Breast epithelium (tissue), 4 donors: ENCODE results near the gene ANKRD37. TPM values are rescaled to one million over a fixed set of nuclear protein-coding genes. Genes with fewer than 3 reads are reported as not detected.

Experiments
- DNase-seq, 2 donors: peaks; one replicate each; pipeline ENCODE4 v3.0.0-alpha.2; 2019; ENCODE audit warnings: low spot score in 2 of 2
- H3K27ac ChIP-seq, 2 donors: fragments of 200-600 bp; sonication (generic) in 1 of 2; one replicate each; pipeline ENCODE4 v1.5.1; 2016 to 2019; ENCODE audit warnings: mild to moderate bottlenecking in 1 of 2
- H3K27me3 ChIP-seq, 2 donors: fragments of 200-600 bp; sonication (generic) in 1 of 2; one replicate each; pipeline versions ENCODE4 v1.5.1 to v1.6.0; 2017 to 2019; ENCODE audit warnings: control low read depth in 1 of 2, mild to moderate bottlenecking in 1 of 2
- H3K36me3 ChIP-seq: fragments of 200-600 bp; one replicate; pipeline ENCODE4 v1.5.1; 2019
- H3K4me1 ChIP-seq, 2 donors: fragments of 200-600 bp; sonication (generic); one replicate each; pipeline ENCODE4 v1.5.1; 2016 to 2019; ENCODE audit warnings: control low read depth in 1 of 2
- H3K4me3 ChIP-seq, 3 donors: fragments of 200-600 bp; sonication (generic); 1 replicate in 2 of 3; 2 replicates in 1 of 3; pipeline ENCODE4 v1.5.1; 2016 to 2019; ENCODE audit warnings: mild to moderate bottlenecking in 3 of 3, moderate library complexity in 2 of 3
- H3K9me3 ChIP-seq, 2 donors: fragments of 200-600 bp; sonication (generic) in 1 of 2; one replicate each; pipeline ENCODE4 v1.5.1; 2016 to 2019; ENCODE audit warnings: control low read depth in 1 of 2
- POLR2A ChIP-seq: fragments of 450-650 bp; IDR thresholded peaks from one replicate; pipeline ENCODE4 v1.6.1; 2016; ENCODE audit warnings: antibody characterized with exemption, mild to moderate bottlenecking, moderate library complexity
- POLR2AphosphoS5 ChIP-seq, 3 donors: sonication (generic); formaldehyde crosslinking; IDR thresholded peaks; one replicate each; pipeline ENCODE4 v1.6.1; 2017; ENCODE audit warnings: antibody characterized with exemption in 3 of 3
- intact Hi-C: fragments of 100-400 bp; cut with DNase I; formaldehyde crosslinking; loops from one replicate; pipeline ENCODE4 v1.15.1; 2023; ENCODE audit warnings: low total_unique reads
- total RNA-seq, 3 donors: library from RNA; depleted of rRNA; stranded (reverse); fragments of >200 nt; gene quantifications; one replicate each; pipeline ENCODE4 v1.1.0, GENCODE V29; 2016
- TF ChIP-seq, protein P1 (sequence below), 3 donors: fragments of 450-650 bp; IDR thresholded peaks; one replicate each; pipeline ENCODE4 v1.5.1; 2016 to 2017; ENCODE audit warnings: antibody characterized with exemption in 3 of 3, mild to moderate bottlenecking in 3 of 3, moderate library complexity in 3 of 3

The ANKRD37 gene
- total RNA-seq, 3 donors from 2014 or later: 9.0 to 15.5 (median 10.2) TPM

GRCh38 chr4:185435466-185435865, 38.8 kb downstream of the ANKRD37 start:
- Histone ChIP-seq H3K4me1 (no peaks in the 10 kb centered on the region), H3K36me3 (no peaks in the 10 kb centered on the region), H3K4me3 (no peak overlapping the region), H3K9me3 (no peaks in the 10 kb centered on the region), H3K27me3 (no peaks in the 10 kb centered on the region), H3K27ac (no peak overlapping the region)
- DNase-seq: no peak
- intact Hi-C loops: no loop called here
- TF ChIP-seq, protein P1, sequence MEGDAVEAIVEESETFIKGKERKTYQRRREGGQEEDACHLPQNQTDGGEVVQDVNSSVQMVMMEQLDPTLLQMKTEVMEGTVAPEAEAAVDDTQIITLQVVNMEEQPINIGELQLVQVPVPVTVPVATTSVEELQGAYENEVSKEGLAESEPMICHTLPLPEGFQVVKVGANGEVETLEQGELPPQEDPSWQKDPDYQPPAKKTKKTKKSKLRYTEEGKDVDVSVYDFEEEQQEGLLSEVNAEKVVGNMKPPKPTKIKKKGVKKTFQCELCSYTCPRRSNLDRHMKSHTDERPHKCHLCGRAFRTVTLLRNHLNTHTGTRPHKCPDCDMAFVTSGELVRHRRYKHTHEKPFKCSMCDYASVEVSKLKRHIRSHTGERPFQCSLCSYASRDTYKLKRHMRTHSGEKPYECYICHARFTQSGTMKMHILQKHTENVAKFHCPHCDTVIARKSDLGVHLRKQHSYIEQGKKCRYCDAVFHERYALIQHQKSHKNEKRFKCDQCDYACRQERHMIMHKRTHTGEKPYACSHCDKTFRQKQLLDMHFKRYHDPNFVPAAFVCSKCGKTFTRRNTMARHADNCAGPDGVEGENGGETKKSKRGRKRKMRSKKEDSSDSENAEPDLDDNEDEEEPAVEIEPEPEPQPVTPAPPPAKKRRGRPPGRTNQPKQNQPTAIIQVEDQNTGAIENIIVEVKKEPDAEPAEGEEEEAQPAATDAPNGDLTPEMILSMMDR (IDR thresholded peaks at IDR 0.05): no peak
- TF ChIP-seq POLR2AphosphoS5 (IDR thresholded peaks at IDR 0.05) (no peak), POLR2A (no peak)

DNA sequence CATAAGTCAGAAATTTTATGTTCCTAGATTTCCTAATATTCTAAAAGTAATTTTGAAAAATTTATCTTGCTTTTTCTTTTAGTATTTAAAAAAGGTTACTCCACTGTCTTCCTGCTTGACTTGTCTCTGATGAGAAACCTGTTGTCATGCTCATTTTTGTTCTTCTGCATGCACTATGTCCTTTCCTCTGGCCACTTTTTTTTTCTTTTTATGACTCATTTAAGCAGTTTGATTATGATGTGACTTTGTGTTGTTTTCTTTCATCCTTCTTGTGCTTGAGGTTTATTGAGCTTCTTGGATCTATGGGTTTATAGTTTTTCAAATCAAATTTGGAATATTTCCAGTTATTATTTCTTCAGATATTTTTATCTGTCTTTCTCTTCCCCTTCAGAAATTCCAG, 41.2 kb downstream of the ANKRD37 start:
- H3K4me3 ChIP-seq: no peak overlapping the region
- H3K27me3 ChIP-seq: no peaks in the 10 kb centered on the region
- H3K9me3 ChIP-seq: no peaks in the 10 kb centered on the region
- no peak overlapping the region for H3K27ac ChIP-seq
- no peaks in the 10 kb centered on the region for H3K36me3 ChIP-seq
- no peaks in the 10 kb centered on the region for H3K4me1 ChIP-seq
- intact Hi-C loops: no loop called here
- TF ChIP-seq, protein P1 (IDR thresholded peaks at IDR 0.05): no peak
- TF ChIP-seq POLR2A: no peak
- no peak for TF ChIP-seq POLR2AphosphoS5 (IDR thresholded peaks at IDR 0.05)
- DNase-seq: no peak

- intact Hi-C loops: no loop called here
- DNase-seq: no peak
- H3K4me3 ChIP-seq: no peak overlapping the region
- no peaks in the 10 kb centered on the region for H3K9me3 ChIP-seq
- no peaks in the 10 kb centered on the region for H3K36me3 ChIP-seq
- H3K4me1 ChIP-seq: no peaks in the 10 kb centered on the region
- no peak for TF ChIP-seq POLR2AphosphoS5 (IDR thresholded peaks at IDR 0.05)
- TF ChIP-seq, protein P1 (IDR thresholded peaks at IDR 0.05): no peak
- H3K27ac ChIP-seq: no peak overlapping the region
- no peaks in the 10 kb centered on the region for H3K27me3 ChIP-seq
Measured at GRCh38 chr4:185441479-185441878, 44.8 kb downstream of the ANKRD37 start.

DNA sequence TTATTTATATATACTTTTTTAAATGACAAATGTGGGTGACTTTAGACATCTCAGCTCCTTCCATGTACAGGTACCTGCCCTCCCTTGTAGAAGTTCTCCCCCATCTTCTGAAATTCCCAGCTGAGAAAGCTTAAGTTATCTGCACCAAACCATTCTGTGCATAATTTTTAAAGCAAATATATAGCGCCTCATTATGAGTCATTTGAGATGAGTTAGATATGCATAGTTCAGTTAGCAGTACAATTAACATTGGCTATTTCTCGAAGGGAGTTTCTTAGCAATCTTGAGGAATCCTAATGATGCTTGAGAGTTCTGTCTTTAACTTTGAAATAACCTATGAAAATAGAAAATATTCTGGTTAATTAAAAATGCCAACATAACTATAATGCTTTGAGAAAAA, 48.6 kb downstream of the ANKRD37 start:
- Histone ChIP-seq H3K27me3 (no peaks in the 10 kb centered on the region), H3K4me3 (no peak overlapping the region), H3K27ac (no peak overlapping the region), H3K4me1 (no peaks in the 10 kb centered on the region), H3K9me3 (no peaks in the 10 kb centered on the region), H3K36me3 (no peaks in the 10 kb centered on the region)
- TF ChIP-seq, protein P1 (IDR thresholded peaks at IDR 0.05): no peak
- TF ChIP-seq POLR2A (no peak), POLR2AphosphoS5 (IDR thresholded peaks at IDR 0.05) (no peak)
- intact Hi-C loops: no loop called here
- no peak for DNase-seq

Other genes with a start within 250 kb of the ANKRD37 start
- gene CFAP97, start 192.8 kb upstream of the ANKRD37 start, total RNA-seq: 10 to 100 TPM; 36.6 to 42.4 (median 38.0) TPM
- 10 to 100 TPM; 16.8 to 30.1 (median 29.8) TPM for gene SNX25, start 187.2 kb upstream of the ANKRD37 start, total RNA-seq
- 1 to 10 TPM in 2 of 3 donors, under 1 TPM in 1; 0.96 to 2.3 (median 1.6) TPM for gene LRP2BP, start 917 bp upstream of the ANKRD37 start, total RNA-seq
- 10 to 100 TPM; 20.6 to 48.3 (median 37.9) TPM for gene UFSP2, start 29.1 kb downstream of the ANKRD37 start, total RNA-seq
- gene CCDC110, start 74.9 kb downstream of the ANKRD37 start, total RNA-seq: 1 to 10 TPM; 1.3 to 4.1 (median 1.3) TPM
- gene PDLIM3, start 138.7 kb downstream of the ANKRD37 start, total RNA-seq: 100 to 1,000 TPM in 2 of 3 donors, 10 to 100 TPM in 1; 25.3 to 181 (median 175) TPM